Stomach (tissue), 9 donors: ENCODE results near the gene HLA-DPB1. TPM values are rescaled to one million over a fixed set of nuclear protein-coding genes. Genes with fewer than 3 reads are reported as not detected.

ENCODE experiments used
- DNase-seq, 2 donors: peaks; one replicate each; pipeline versions ENCODE4 v3.0.0 to v3.0.0-alpha.2; 2013 to 2019
- H3K27ac ChIP-seq, 5 donors: fragments of 200-600 bp in 4 of 5; sonication (generic) in 4 of 5; one replicate each; pipeline ENCODE4 v1.5.1; 2013 to 2019; ENCODE audit warnings: mild to moderate bottlenecking in 1 of 5, moderate library complexity in 1 of 5
- H3K27me3 ChIP-seq, 3 donors: fragments of 200-600 bp; sonication (generic); one replicate each; pipeline ENCODE4 v1.5.1; 2017 to 2019; ENCODE audit warnings: mixed run types in 1 of 3
- H3K36me3 ChIP-seq, 4 donors: fragments of 200-600 bp; sonication (generic); 1 replicate in 3 of 4; 2 replicates in 1 of 4; pipeline ENCODE4 v1.5.1; 2016 to 2019
- H3K4me1 ChIP-seq, 4 donors: fragments of 200-600 bp; sonication (generic); one replicate each; pipeline ENCODE4 v1.5.1; 2016 to 2019
- H3K4me3 ChIP-seq, 4 donors: fragments of 200-600 bp; sonication (generic) in 3 of 4; one replicate each; pipeline ENCODE4 v1.5.1; 2016 to 2019; ENCODE audit warnings: mild to moderate bottlenecking in 1 of 4
- H3K9me3 ChIP-seq, 4 donors: fragments of 200-600 bp; sonication (generic); one replicate each; pipeline ENCODE4 v1.5.1; 2016 to 2019
- EP300 ChIP-seq: sonication (generic); formaldehyde crosslinking; IDR thresholded peaks from one replicate; pipeline ENCODE4 v1.6.1; 2017; ENCODE audit warnings: antibody characterized with exemption
- POLR2A ChIP-seq, 4 donors: fragments of 450-650 bp; IDR thresholded peaks; one replicate each; pipeline ENCODE4 v1.6.1; 2016; ENCODE audit warnings: antibody characterized with exemption in 4 of 4, control low read depth in 2 of 4, mild to moderate bottlenecking in 1 of 4, moderate library complexity in 1 of 4
- POLR2AphosphoS5 ChIP-seq, 3 donors: sonication (generic); formaldehyde crosslinking; IDR thresholded peaks; one replicate each; pipeline ENCODE4 v1.6.1; 2016; ENCODE audit warnings: antibody characterized with exemption in 3 of 3
- WGBS, 5 donors: extraction: QIAGEN DNeasy Blood & Tissue Kit in 3 of 5; methylation state at CpG; one replicate each; pipeline versions ENCODE4 v1.1.5 to v1.1.7; 2013 to 2018; 5-methylcytosine and 5-hydroxymethylcytosine counted together
- intact Hi-C: fragments of 100-400 bp; cut with DNase I; formaldehyde crosslinking; loops from one replicate; pipeline ENCODE4 v1.15.1; 2023; ENCODE audit warnings: low total_unique reads
- polyA plus RNA-seq, 3 donors: library from polyadenylated mRNA; stranded (reverse); fragments of 200-250 nt; gene quantifications; one replicate each; pipeline ENCODE4 v1.2.3, GENCODE V29; 2013
- total RNA-seq, 5 donors: library from RNA; depleted of rRNA; stranded (reverse); fragments of >200 nt; gene quantifications; one replicate each; pipeline versions ENCODE4 v1.1.0 to v1.2.3, GENCODE V29; 2014 to 2016
- TF ChIP-seq, protein P1 (sequence below), 7 experiments: fragments of 450-650 bp in 4 of 7; fragments of 200-600 bp in 3 of 7; sonication (generic) in 3 of 7; IDR thresholded peaks; one replicate each; pipeline ENCODE4 v1.5.1; 2016 to 2019; ENCODE audit warnings: antibody characterized with exemption in 7 of 7, control low read depth in 2 of 7, mild to moderate bottlenecking in 1 of 7
- donor health status: healthy with polysubstance abuse.
- donor health status: Bipolar disorder and iron deficiency.
- donor health status: healthy.

HLA-DPB1 gene
- total and polyA plus RNA-seq, 8 donors = 10.7 to 62.2 (median 46.6) TPM; not detected in 1

DNA sequence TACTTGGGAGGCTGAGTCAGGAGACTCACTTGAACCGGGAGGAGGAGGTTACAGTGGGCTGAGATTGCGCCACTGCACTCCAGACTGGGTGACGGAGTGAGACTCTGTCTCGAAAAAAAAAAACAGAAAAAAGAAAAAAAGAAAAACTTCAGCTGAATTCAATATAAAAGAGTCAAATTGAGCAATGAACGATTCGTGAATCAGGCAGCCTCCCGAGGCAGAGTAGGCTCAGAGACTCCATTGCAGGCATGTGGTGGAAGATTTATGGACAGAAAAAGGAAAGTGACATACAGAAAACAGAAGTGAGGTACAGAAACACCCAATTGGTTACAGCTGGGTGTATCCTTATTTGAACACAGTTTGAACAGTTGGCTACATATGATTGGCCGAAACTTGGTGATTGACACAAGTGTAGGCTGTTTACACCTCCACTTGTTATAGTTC is 56.3 kb downstream of the HLA-DPB1 start:
- Histone ChIP-seq H3K4me3 (no peak overlapping the region), H3K4me1 (no peaks in the 10 kb centered on the region), H3K27me3 (peaks cover 0 to 2% (median 0%) of the 10 kb centered on the region in 3 donors), H3K36me3 (no peaks in the 10 kb centered on the region), H3K9me3 (no peaks in the 10 kb centered on the region), H3K27ac (no peak overlapping the region)
- no peak for TF ChIP-seq EP300
- TF ChIP-seq, protein P1, sequence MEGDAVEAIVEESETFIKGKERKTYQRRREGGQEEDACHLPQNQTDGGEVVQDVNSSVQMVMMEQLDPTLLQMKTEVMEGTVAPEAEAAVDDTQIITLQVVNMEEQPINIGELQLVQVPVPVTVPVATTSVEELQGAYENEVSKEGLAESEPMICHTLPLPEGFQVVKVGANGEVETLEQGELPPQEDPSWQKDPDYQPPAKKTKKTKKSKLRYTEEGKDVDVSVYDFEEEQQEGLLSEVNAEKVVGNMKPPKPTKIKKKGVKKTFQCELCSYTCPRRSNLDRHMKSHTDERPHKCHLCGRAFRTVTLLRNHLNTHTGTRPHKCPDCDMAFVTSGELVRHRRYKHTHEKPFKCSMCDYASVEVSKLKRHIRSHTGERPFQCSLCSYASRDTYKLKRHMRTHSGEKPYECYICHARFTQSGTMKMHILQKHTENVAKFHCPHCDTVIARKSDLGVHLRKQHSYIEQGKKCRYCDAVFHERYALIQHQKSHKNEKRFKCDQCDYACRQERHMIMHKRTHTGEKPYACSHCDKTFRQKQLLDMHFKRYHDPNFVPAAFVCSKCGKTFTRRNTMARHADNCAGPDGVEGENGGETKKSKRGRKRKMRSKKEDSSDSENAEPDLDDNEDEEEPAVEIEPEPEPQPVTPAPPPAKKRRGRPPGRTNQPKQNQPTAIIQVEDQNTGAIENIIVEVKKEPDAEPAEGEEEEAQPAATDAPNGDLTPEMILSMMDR (IDR thresholded peaks at IDR 0.05) = no peak
- no peak for TF ChIP-seq POLR2A (IDR thresholded peaks at IDR 0.05)
- no peak for TF ChIP-seq POLR2AphosphoS5 (IDR thresholded peaks at IDR 0.05)
- DNase-seq = no peak
- intact Hi-C loops = no loop called here
- WGBS, 5 donors = 71 to 81% (median 75%) methylated on average over 8 of the region's 8 CpGs

DNA sequence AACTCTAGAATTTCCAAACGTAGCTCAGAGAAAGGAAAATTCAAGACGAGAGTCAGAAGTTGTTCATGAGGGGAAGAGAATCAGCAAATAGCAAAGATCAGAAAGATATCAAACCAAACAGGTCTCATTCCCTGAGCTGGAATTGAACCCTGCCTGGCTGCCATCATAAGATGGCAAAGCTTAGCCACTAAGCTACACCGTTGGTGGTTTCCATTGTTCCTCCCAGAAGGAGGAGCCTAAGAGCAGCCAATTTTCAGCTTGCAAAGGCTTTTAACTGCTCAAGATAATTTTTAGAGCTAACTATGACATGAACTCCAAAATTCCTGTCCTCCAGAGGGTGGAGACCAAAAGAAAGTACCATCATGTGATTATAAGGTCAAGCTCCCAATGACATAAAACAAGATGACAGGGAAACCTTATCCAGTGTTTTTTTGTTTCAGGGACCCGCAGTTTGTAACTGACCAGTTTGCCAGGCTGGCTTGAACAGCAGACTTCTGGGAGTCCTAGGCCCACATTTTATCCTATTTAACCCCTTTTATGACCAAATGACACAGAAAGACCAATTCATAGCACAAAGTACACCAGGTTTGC is 60.6 kb downstream of the HLA-DPB1 start:
- TF ChIP-seq EP300 = no peak
- TF ChIP-seq, protein P1 (IDR thresholded peaks at IDR 0.05) = no peak
- TF ChIP-seq POLR2AphosphoS5 (IDR thresholded peaks at IDR 0.05) = no peak
- no peak for TF ChIP-seq POLR2A (IDR thresholded peaks at IDR 0.05)
- 45 to 63% (median 59%) methylated on average over 4 of the region's 4 CpGs for WGBS, 5 donors
- Histone ChIP-seq H3K9me3 (no peaks in the 10 kb centered on the region), H3K36me3 (no peaks in the 10 kb centered on the region), H3K27me3 (peaks cover 0 to 10% (median 0%) of the 10 kb centered on the region in 3 donors), H3K4me3 (no peak overlapping the region), H3K4me1 (no peaks in the 10 kb centered on the region), H3K27ac (no peak overlapping the region)
- intact Hi-C loops = no loop called here
- DNase-seq = no peak

Other genes starting within 250 kb of the HLA-DPB1 start
- gene TAP2, start 237.3 kb upstream of the HLA-DPB1 start, total RNA-seq = 100 to 1,000 TPM in 1 of 5 donors, 10 to 100 TPM in 3, 1 to 10 TPM in 1; 3.8 to 449 (median 12.2) TPM
- 10 to 100 TPM in 1 of 3 donors, 1 to 10 TPM in 2; 1.2 to 24.6 (median 4.4) TPM for gene TAP2, start 237.3 kb upstream of the HLA-DPB1 start, polyA plus RNA-seq
- gene PSMB8, start 231.9 kb upstream of the HLA-DPB1 start, total RNA-seq = 10 to 100 TPM in 3 of 5 donors, 1 to 10 TPM in 2; 2.7 to 32.1 (median 16.7) TPM
- gene PSMB8, start 231.9 kb upstream of the HLA-DPB1 start, polyA plus RNA-seq = 100 to 1,000 TPM in 2 of 3 donors, 10 to 100 TPM in 1; 88.6 to 177 (median 124) TPM
- gene TAP1, start 222.3 kb upstream of the HLA-DPB1 start, total RNA-seq = 10 to 100 TPM; 16.0 to 54.7 (median 29.6) TPM
- 100 to 1,000 TPM in 1 of 3 donors, 10 to 100 TPM in 2; 10.8 to 117 (median 15.5) TPM for gene TAP1, start 222.3 kb upstream of the HLA-DPB1 start, polyA plus RNA-seq
- 10 to 100 TPM in 1 of 5 donors, 1 to 10 TPM in 4; 5.4 to 18.7 (median 6.8) TPM for gene PSMB9, start 221.8 kb upstream of the HLA-DPB1 start, total RNA-seq
- gene PSMB9, start 221.8 kb upstream of the HLA-DPB1 start, polyA plus RNA-seq = 100 to 1,000 TPM in 1 of 3 donors, 10 to 100 TPM in 2; 33.2 to 107 (median 91.6) TPM
- gene HLA-DMB, start 135.0 kb upstream of the HLA-DPB1 start, total RNA-seq = 10 to 100 TPM in 2 of 5 donors, 1 to 10 TPM in 2, not detected in 1; 7.6 to 27.1 (median 13.4) TPM
- 10 to 100 TPM in 2 of 3 donors, 1 to 10 TPM in 1; 8.1 to 25.3 (median 11.8) TPM for gene HLA-DMB, start 135.0 kb upstream of the HLA-DPB1 start, polyA plus RNA-seq
- gene HLA-DMA, start 122.9 kb upstream of the HLA-DPB1 start, total RNA-seq = 100 to 1,000 TPM in 1 of 5 donors, 10 to 100 TPM in 2, 1 to 10 TPM in 1, under 1 TPM in 1; 0.87 to 129 (median 34.4) TPM
- gene HLA-DMA, start 122.9 kb upstream of the HLA-DPB1 start, polyA plus RNA-seq = 10 to 100 TPM; 15.1 to 93.2 (median 30.0) TPM
- 100 to 1,000 TPM; 111 to 538 (median 190) TPM for gene BRD2, start 107.4 kb upstream of the HLA-DPB1 start, total RNA-seq
- 10 to 100 TPM; 70.7 to 78.7 (median 74.4) TPM for gene BRD2, start 107.4 kb upstream of the HLA-DPB1 start, polyA plus RNA-seq
- 1 to 10 TPM in 2 of 5 donors, under 1 TPM in 2, not detected in 1; 0.45 to 3.9 (median 1.9) TPM for gene HLA-DOA, start 66.4 kb upstream of the HLA-DPB1 start, total RNA-seq
- gene HLA-DOA, start 66.4 kb upstream of the HLA-DPB1 start, polyA plus RNA-seq = 1 to 10 TPM in 1 of 3 donors, under 1 TPM in 2; 0.62 to 2.1 (median 0.92) TPM
- gene HLA-DPA1, start 2.3 kb upstream of the HLA-DPB1 start, total RNA-seq = 100 to 1,000 TPM in 1 of 5 donors, 10 to 100 TPM in 3, under 1 TPM in 1; 0.29 to 171 (median 39.7) TPM
- gene HLA-DPA1, start 2.3 kb upstream of the HLA-DPB1 start, polyA plus RNA-seq = 10 to 100 TPM; 14.3 to 34.1 (median 23.3) TPM
- 1 to 10 TPM in 1 of 5 donors, under 1 TPM in 2, not detected in 2; under 0.01 to 1.5 (median 0.87) TPM for gene COL11A2, start 116.5 kb downstream of the HLA-DPB1 start, total RNA-seq
- gene COL11A2, start 116.5 kb downstream of the HLA-DPB1 start, polyA plus RNA-seq = under 1 TPM in 2 of 3 donors, not detected in 1; 0.19 to 0.88 TPM
- 10 to 100 TPM in 3 of 5 donors, 1 to 10 TPM in 2; 2.9 to 50.4 (median 10.7) TPM for gene RXRB, start 124.7 kb downstream of the HLA-DPB1 start, total RNA-seq
- 10 to 100 TPM; 15.9 to 32.7 (median 17.3) TPM for gene RXRB, start 124.7 kb downstream of the HLA-DPB1 start, polyA plus RNA-seq
- 100 to 1,000 TPM in 1 of 5 donors, 10 to 100 TPM in 3, 1 to 10 TPM in 1; 9.3 to 119 (median 75.8) TPM for gene SLC39A7, start 124.9 kb downstream of the HLA-DPB1 start, total RNA-seq
- 10 to 100 TPM; 33.6 to 59.8 (median 54.5) TPM for gene SLC39A7, start 124.9 kb downstream of the HLA-DPB1 start, polyA plus RNA-seq
- 10 to 100 TPM in 2 of 5 donors, 1 to 10 TPM in 2, not detected in 1; 8.0 to 24.8 (median 14.5) TPM for gene HSD17B8, start 128.7 kb downstream of the HLA-DPB1 start, total RNA-seq
- 10 to 100 TPM; 21.5 to 29.9 (median 24.5) TPM for gene HSD17B8, start 128.7 kb downstream of the HLA-DPB1 start, polyA plus RNA-seq
- gene RING1, start 132.5 kb downstream of the HLA-DPB1 start, total RNA-seq = 100 to 1,000 TPM in 1 of 5 donors, 10 to 100 TPM in 4; 14.3 to 140 (median 20.7) TPM
- 10 to 100 TPM; 35.1 to 45.4 (median 37.4) TPM for gene RING1, start 132.5 kb downstream of the HLA-DPB1 start, polyA plus RNA-seq
- 10 to 100 TPM; 39.7 to 89.3 (median 59.4) TPM for gene VPS52, start 195.9 kb downstream of the HLA-DPB1 start, total RNA-seq
- gene VPS52, start 195.9 kb downstream of the HLA-DPB1 start, polyA plus RNA-seq = 10 to 100 TPM; 22.6 to 37.2 (median 25.3) TPM
- 1,000 to 10,000 TPM in 4 of 5 donors, 100 to 1,000 TPM in 1; 279 to 3,666 (median 1,718) TPM for gene RPS18, start 196.1 kb downstream of the HLA-DPB1 start, total RNA-seq
- 1,000 to 10,000 TPM; 4,575 to 9,227 (median 6,928) TPM for gene RPS18, start 196.1 kb downstream of the HLA-DPB1 start, polyA plus RNA-seq
- gene B3GALT4, start 201.1 kb downstream of the HLA-DPB1 start, total RNA-seq = 10 to 100 TPM in 4 of 5 donors, not detected in 1; 10.8 to 42.9 (median 32.6) TPM
- 10 to 100 TPM in 2 of 3 donors, 1 to 10 TPM in 1; 9.8 to 11.5 (median 10.5) TPM for gene B3GALT4, start 201.1 kb downstream of the HLA-DPB1 start, polyA plus RNA-seq
- 10 to 100 TPM; 42.9 to 72.9 (median 54.5) TPM for gene WDR46, start 213.2 kb downstream of the HLA-DPB1 start, total RNA-seq
- gene WDR46, start 213.2 kb downstream of the HLA-DPB1 start, polyA plus RNA-seq = 10 to 100 TPM; 47.5 to 65.1 (median 54.4) TPM
- 10 to 100 TPM in 3 of 5 donors, 1 to 10 TPM in 1, not detected in 1; 9.7 to 32.9 (median 12.8) TPM for gene PFDN6, start 213.6 kb downstream of the HLA-DPB1 start, total RNA-seq
- 100 to 1,000 TPM; 117 to 265 (median 202) TPM for gene PFDN6, start 213.6 kb downstream of the HLA-DPB1 start, polyA plus RNA-seq
- 100 to 1,000 TPM in 1 of 5 donors, 10 to 100 TPM in 4; 10.4 to 103 (median 52.7) TPM for gene RGL2, start 223.0 kb downstream of the HLA-DPB1 start, total RNA-seq
- 100 to 1,000 TPM in 1 of 3 donors, 10 to 100 TPM in 2; 37.4 to 112 (median 44.3) TPM for gene RGL2, start 223.0 kb downstream of the HLA-DPB1 start, polyA plus RNA-seq
- gene TAPBP, start 238.1 kb downstream of the HLA-DPB1 start, total RNA-seq = 100 to 1,000 TPM in 2 of 5 donors, 10 to 100 TPM in 3; 29.0 to 242 (median 59.5) TPM
- 10 to 100 TPM; 17.0 to 53.5 (median 37.5) TPM for gene TAPBP, start 238.1 kb downstream of the HLA-DPB1 start, polyA plus RNA-seq
- gene ZBTB22, start 241.8 kb downstream of the HLA-DPB1 start, total RNA-seq = 10 to 100 TPM in 4 of 5 donors, 1 to 10 TPM in 1; 1.2 to 45.2 (median 11.9) TPM
- gene ZBTB22, start 241.8 kb downstream of the HLA-DPB1 start, polyA plus RNA-seq = 10 to 100 TPM in 2 of 3 donors, 1 to 10 TPM in 1; 9.8 to 11.8 (median 10.5) TPM
- gene DAXX, start 247.0 kb downstream of the HLA-DPB1 start, total RNA-seq = 100 to 1,000 TPM in 2 of 5 donors, 10 to 100 TPM in 3; 18.2 to 127 (median 59.8) TPM
- 10 to 100 TPM; 27.5 to 31.3 (median 27.5) TPM for gene DAXX, start 247.0 kb downstream of the HLA-DPB1 start, polyA plus RNA-seq